HCT116 (cell line): Measurements from ENCODE around the gene PCDHB14.
"Not testable (repeated sequence)": the region's sequence is repeated elsewhere in the genome, so short reads cannot be mapped to it uniquely, and the experiment has no call there.

Experiments
- CTCF ChIP-seq, 3 experiments: fragments of 200-600 bp in 1 of 3; sonication (generic) in 1 of 3; IDR thresholded peaks in 2 of 3; conservative IDR thresholded peaks in 1 of 3; 2 replicates each; pipeline ENCODE4 v1.5.1; 2012 to 2017; ENCODE audit warnings: low read depth in 2 of 3, low read length in 2 of 3, antibody characterized with exemption in 1 of 3, borderline replicate concordance in 1 of 3, control low read depth in 1 of 3, mild to moderate bottlenecking in 1 of 3, mixed read lengths in 1 of 3, mixed run types in 1 of 3, moderate library complexity in 1 of 3; ENCODE audit not compliant: insufficient read depth in 1 of 3
- EZH2 ChIP-seq: fragments of 200-600 bp; sonication (generic); IDR thresholded peaks from 2 replicates; pipeline ENCODE4 v1.6.1; 2017; ENCODE audit warnings: antibody characterized with exemption, mixed run types
- MAX ChIP-seq: IDR thresholded peaks from 2 replicates; pipeline ENCODE4 v1.6.1; 2012
- POLR2AphosphoS5 ChIP-seq: IDR thresholded peaks from 2 replicates; pipeline ENCODE4 v1.6.1; 2011; ENCODE audit warnings: mild to moderate bottlenecking, low read depth, low read length, moderate library complexity
- RAD21 ChIP-seq: IDR thresholded peaks from 2 replicates; pipeline ENCODE4 v1.6.1; 2012; ENCODE audit warnings: low read depth, mild to moderate bottlenecking
- REST ChIP-seq: IDR thresholded peaks from 2 replicates; pipeline ENCODE4 v1.6.1; 2012; ENCODE audit warnings: low read depth

- not testable (repeated sequence) for TF ChIP-seq CTCF (IDR thresholded peaks at IDR 0.05 in 2 of 3, conservative IDR thresholded peaks at IDR 0.05 in 1 of 3; ENCODE audit: borderline replicate concordance in 1 of 3, insufficient read depth in 1 of 3, low read depth in 2 of 3, low read length in 2 of 3); REST; POLR2AphosphoS5; EZH2; RAD21; MAX
These were observed 34.5 kb upstream of the PCDHB14 start for GRCh38 chr5:141188682-141189081.
